GM19395 (cell line): ENCODE results near the gene OSER1.
"Not testable (repeated sequence)": the region's sequence is repeated elsewhere in the genome, so short reads cannot be mapped to it uniquely, and the experiment has no call there.

ENCODE experiments used
- ATAC-seq: cut with Tn5 transposase; IDR thresholded peaks from one replicate; pipeline ENCODE4 v1.9.1; 2021; ENCODE audit warnings: mild to moderate bottlenecking, moderate library complexity; ENCODE audit not compliant: unreplicated experiment

The OSER1 gene

DNA sequence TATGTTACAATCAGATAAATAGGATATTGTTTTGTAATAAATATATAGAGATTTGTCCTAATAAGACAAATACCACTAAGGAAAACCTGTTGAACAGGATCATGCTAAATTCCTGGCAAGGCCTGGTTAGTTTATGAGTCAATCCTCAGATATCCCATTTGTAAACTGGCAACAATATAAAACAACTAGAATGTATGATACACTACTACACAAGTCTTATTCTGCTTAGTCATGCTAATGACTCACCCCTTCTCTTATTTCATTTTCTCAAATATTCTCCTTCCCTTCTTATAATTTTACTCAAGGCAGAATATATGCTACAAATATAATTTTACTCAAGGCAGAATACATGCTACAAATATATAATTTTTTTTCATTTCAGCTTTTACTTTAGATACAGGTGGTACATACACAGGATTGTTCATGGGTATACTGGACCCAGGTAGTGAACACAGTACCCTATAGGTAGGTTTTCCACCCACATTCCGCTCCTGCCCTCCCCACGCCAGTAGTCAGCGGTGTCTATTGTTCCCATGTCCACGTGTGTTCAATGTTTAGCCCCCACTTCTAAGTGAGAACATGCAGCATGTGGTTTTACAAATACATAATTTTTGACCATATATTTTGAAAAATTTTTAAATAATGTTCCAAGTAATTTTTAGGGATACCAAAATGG is 6.3 kb downstream of the OSER1 start:
- no peak for ATAC-seq

DNA sequence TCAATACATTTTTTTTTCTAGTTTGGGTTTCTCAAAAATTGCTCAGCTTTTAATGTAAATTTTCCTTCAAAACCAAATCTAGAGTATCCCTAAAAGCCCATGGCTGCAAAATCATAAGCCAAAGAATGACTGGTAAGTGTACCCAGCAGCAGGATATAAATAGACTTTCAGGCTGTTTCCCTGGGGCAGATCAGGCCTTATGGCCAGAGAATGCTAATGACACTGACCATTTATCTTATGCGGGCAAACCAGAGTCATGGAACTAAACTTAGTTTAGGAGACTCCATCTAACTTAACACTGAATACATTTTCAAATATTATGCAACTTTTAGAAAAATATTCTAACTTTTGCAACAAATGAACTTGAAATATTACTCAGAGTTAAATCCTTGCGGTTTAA is 7.4 kb downstream of the OSER1 start:
- no peak for ATAC-seq

DNA sequence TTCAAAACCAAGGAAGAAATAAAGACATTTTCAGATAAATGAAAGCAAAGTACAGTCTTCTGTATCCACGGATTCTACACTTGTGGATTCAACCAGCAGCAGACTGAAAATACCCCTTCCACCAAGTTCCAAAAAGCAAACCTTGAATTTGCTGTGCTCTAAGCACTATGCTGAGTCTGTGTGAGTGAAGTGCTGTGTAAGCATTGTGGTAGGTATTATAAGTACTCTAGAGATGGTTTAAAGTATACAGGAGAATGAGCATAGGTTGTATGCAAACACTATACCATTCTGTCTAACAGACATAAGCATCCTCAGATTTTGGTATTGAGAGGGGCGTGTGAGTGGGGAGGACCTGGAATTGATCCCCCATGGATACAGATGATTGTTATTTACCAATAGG is 9.6 kb downstream of the OSER1 start:
- no peak for ATAC-seq

DNA sequence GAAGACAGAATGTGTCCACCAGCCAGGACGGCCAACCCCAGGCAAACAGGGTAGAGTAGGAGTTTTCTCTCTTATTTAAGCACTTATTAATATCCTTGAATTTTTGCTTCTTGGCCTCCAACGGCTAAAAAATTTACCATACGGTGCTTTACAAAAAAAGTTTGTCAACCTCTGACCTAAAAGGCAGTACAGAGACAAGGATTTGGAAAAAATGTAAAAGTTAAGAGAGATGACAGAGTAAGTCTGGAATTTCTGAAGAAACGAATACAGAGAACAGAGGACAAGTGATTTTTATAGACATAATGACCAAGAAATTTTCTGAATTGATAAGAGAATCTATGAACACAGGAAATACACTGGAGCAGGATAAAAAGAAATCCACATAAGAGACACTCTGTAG is 10.2 kb downstream of the OSER1 start:
- no peak for ATAC-seq

DNA sequence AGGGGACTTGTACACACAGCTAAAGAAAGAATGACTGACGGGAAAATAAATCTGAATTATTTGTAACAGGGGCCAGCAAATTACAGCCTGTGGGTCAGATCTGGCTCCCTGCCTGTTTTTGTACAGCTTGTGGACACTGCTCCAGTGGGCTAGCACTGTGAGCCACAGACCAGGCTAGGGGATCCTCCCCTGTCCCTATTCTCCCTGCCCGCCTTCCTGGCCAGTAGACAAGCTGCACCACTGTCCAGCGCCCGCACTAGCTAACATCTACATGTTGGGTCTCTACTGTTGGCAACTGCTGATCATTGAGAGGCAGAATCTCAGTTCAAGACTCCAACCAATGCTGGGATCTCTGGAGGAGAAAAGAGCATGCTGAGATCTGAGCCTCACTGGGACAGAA is 10.7 kb downstream of the OSER1 start:
- ATAC-seq, result no peak

DNA sequence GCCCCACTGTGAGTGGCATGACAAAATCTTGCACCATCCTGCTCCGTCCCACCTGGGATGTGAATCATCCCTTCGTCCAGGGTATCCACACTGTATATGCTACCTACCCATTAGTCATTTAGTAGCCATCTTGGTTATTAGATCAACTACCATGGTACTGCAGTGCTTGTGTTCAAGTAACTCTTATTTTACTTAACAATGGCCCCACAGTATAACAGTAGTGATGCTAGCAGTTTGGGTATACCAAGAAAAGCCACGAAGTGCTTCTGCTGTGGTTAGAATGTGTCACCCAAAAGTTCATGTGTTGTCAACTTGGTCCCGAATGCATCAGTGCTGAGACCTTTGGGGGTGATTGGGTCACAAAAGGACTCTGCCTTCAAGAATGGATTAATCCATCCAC is 11.7 kb downstream of the OSER1 start:
- ATAC-seq, result no peak

DNA sequence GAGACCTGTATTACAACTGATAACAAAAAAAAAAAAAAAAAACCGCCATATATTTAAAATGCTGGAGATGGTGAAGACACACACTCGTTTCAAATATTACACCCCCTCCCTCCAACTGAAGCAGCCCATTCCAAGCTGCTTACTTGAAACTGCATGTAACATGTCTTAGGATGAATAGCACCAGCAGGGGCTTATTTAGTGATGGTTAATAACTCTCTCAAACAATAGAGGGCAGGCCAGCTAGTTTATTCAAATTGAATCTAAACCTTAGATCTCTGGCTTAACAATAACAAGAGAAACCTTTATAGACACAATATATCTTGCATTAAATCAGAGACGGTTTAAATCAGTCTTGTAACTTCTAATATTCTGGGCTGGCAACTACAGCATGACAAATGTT is 14.3 kb downstream of the OSER1 start:
- ATAC-seq, result no peak

DNA sequence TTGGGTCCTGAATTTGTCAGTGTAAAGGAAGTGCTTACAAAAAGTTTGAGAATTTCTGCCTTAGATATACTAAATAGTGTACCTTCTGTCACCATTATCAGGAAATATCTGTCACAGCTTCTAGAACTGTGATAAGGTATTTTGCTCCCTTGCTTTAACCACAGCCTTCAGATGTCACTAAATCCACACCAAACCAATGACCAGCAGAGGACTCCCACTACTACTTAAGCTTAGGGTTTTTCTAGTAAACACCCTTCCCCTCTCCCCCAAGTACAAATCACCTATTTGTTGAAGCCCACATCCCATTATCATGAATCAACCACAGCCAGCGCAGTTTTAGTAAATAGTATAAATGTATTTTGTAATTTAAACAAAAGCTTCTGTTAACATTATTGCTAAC is 15.0 kb downstream of the OSER1 start:
- ATAC-seq, result no peak

DNA sequence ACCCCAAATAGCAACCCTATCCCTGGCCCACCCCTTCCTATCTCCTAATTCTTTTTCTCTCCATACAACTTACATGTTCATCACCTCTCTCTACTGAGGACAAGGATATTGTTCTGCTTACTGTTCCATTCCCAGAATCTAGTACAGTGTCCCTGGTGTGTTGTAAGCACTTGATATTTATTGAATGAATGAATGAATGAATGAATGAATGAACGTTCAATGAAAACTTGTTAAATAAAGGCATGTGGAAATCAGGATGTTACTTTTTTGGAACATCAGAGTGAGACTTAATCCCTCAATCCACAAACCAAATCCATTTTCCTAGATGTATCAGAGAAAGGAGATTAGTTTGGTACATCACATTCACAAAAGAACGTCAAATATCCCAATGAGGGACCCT is 16.8 kb downstream of the OSER1 start:
- no peak for ATAC-seq

DNA sequence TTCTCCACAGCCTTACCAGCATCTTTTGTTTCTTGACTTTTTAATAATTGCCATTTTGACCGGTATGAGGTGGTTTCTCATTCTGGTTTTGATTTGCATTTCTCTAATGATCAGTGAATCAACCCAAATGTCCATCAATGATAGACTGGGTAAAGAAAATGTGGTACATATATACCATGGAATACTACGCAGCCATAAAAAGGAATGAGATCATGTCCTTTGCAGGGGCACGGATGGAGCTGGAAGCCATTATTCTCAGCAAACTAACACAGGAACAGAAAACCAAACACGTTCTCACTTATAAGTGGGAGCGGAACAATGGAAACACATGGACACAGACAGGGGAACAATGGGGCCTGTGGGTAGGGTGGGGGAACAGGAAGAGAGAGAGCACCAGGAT is 18.9 kb downstream of the OSER1 start:
- not testable (repeated sequence) for ATAC-seq

DNA sequence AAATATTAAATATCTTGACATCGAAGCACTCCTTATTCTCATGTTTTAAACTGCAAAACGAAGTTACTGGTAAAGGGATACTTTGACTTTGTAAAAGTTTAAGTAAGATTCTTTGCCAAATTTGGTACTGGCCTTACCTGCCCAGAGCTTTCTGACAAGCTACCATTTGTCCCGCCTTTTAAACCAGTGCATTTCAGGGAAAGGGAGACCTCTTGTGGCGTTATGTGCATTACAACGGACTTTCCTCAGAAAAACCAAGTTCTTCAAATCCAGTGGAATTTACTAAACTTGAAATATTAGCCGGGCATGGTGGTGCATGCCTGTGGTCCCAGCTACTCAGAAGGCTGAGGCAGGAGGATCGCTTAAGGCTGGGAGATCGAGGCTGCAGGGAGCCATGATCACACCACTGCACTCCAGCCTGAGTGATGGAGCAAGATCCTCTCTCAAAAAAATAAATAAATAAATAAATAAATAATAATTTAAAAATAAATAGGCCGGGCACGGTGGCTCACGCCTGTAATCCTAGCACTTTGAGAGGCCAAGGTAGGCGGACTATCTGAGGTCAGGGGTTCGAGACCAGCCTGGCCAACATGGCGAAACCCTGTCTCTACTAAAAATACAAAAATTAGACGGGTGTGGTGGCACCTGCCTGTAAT is 20.2 kb downstream of the OSER1 start:
- not testable (repeated sequence) for ATAC-seq

DNA sequence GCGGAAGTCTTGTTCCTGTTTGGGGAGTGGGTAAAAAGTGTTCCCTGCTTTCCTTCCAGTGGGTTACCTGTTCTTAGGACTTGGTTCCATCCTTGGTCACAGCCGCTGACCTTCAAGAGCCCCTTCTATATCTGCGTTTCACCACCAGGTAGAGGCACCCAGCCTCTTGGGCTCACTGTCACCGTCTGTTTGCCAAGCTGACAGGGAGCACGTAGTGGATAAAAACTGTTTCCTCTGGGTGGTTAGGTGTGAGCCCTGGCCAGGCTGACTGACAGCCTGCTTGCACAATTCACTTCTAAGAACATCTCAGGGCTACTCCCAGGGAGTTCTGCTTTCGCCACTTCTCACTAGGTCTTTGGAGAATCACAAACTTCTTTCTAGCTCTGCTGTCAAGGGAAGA is 21.8 kb downstream of the OSER1 start:
- no peak for ATAC-seq

DNA sequence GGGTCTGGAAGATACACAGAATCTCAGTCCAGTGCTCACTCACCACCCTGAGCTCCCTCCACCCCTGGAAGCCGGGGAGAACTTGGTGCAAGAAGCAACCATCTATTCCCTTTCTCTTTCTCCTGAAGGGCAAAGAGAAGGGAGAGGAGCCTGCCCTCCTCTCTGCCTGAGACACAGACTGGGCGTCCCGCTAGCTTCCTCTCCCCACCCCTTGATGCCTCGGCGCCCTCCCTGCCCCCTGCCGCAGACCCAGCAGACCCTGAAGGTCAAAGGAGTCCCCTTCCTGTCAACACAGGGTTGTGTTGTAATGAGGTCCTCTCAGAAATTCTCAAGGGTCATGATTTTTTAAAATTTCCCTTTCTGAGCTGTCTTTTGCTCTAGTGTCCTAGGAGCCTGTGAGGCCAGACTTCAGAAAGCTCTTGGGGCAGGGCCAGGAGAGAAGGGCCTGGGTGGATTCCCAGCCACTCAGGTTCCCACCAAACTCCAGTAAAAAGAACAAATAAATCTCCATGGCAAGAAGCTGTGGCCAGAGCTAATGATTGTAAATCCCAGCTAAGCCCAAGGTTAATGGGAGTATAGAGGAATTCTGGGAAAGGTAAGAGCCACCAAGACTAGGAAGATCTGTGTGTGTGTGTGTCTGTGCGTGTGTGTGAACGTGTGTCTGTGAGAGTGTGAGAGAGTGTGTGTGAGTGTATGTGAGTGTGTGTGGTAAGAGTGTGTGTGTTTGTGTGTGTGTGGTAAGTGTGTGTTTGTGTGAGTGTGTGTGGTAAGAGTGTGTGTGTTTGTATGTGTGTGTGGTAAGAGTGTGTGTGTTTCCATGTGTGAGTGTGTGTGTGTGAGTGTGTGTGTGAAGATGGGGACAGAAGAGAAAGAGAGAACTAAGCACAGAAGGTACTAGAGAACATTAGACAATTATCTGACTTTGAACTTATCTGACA is 22.5 kb downstream of the OSER1 start:
- ATAC-seq, result no peak

DNA sequence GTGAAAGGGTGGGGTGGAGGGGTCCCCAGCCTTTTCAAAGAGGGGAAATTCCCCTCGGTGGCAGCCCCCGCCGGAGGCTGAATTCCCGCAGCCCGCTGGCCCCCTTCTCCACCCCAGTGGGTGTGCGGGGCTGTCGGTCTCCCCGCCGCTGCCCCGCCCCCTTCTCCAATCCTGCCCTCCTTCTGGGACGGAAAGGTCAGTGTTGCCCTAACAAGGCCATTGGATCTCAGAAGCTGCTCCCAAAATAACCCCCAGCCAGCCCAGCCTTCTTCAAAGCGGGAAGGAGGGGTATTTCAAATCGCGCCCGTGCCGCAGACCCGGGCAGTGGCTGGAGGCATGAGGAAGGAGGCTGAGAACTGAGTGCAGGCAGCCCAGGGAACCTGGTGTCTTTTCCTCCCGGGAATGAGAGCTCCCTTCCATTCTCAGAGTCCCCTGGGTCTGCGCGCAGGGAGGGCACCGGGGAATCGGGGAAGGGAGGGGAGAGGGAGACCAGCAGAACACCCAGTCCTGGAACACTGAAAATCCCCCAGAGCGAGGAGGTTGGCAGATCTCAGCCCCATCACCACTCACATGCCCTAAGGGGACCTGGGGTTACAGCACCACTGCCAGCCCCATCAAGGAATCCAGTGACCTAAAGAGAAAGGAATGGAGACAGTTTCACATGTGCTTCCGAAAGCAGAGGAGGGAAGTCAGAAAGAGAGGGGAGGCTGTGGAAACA is 23.4 kb downstream of the OSER1 start, which contains the start of gene JPH2:
JPH2 (minus strand) TSS at position 135 of the 718 bp plus-strand sequence. CDS start 483 bp downstream, outside the sequence.
- ATAC-seq, result no peak

DNA sequence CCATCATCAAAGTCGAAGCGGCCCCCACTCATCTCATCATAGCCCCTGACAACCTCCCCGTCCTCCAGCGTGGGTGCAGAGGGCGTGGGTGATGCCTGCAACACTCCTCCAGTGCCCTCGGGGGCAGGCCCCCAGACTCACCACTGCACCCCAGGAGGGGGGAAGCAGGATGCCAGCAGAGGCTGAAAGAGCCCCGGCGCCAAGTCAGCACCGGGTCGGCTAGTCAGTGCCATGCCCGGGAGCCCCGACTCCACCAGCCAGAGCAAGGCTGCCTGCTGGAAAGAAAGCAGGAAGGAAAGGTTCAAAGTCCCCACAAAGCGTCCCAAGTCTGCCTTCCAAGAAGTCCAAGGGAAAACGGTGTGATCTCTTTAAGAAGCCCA is 23.9 kb downstream of the OSER1 start:
- no peak for ATAC-seq

DNA sequence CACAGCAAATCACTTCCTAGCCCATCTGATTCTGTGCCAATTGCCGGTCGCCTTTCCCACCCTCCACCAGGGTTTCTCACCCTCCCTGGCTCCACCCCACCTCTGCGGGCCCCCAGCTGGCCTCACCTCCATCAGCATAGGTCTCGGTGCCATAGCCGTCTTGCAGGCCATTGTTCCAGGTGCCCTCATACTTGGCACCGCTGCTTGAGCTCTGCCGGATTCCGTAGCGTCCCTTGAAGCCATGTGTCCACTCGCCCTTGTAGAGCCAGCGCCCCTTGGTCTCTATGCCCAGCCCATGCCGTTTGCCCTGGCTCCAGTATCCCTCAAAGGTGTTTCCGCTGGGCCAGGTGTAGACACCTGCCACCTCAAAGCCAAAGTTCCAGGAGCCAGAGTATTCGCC is 24.4 kb downstream of the OSER1 start:
- ATAC-seq, result no peak

DNA sequence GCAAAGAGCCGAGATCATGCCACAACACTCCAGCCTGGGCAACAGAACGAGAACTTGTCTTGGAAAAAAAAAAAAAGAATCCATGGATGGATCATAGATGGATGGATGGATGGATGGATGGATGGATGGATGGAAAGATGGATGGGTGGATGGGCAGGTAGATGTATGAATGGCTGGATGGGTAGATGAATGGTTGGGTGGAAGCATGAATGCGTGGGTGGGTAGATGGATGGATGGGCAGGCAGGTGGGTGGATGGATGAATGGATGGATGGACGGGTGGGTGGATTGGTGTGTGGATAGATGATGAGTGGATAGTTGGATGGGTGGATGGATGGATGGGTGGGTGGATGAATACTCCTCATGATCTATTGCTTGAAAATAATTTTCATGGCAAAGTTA is 25.0 kb downstream of the OSER1 start:
- ATAC-seq, result no peak

DNA sequence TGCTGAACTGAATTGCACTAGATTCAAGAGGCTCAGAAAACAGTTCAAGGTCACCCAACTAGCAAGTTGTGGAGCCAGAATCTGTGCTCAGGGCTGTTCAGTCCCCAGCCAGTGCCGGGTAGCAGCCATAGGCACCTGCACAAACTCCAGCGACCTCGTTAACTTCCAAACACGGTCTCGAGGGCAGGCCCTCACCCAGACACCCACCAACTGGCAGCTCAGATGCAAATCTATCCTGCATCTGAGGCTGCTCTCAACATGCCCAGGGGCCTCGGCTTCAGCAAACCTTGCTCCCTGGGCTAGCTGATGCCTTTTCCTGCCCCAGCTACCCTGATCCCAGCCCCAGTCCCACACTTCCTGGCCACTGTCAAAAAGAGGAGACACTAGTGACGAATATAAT is 27.3 kb downstream of the OSER1 start:
- ATAC-seq, result no peak

DNA sequence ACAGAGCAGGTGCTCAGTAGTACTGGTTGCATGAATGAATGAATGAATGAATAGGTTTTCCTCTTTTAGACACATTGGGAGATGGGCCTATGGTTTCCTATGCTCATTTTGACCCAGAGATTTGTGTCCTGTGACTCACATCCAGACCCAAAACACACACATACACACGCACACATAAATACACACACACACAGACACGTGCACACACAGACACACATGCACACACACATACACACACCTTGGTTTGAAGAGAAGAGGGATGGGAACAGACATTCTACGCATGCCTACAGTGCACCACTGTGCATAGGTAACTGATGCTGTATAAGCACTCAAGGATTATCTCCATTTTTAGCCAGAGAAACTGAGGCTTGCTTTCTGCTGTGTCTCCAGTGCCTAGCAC is 27.7 kb downstream of the OSER1 start:
- no peak for ATAC-seq

DNA sequence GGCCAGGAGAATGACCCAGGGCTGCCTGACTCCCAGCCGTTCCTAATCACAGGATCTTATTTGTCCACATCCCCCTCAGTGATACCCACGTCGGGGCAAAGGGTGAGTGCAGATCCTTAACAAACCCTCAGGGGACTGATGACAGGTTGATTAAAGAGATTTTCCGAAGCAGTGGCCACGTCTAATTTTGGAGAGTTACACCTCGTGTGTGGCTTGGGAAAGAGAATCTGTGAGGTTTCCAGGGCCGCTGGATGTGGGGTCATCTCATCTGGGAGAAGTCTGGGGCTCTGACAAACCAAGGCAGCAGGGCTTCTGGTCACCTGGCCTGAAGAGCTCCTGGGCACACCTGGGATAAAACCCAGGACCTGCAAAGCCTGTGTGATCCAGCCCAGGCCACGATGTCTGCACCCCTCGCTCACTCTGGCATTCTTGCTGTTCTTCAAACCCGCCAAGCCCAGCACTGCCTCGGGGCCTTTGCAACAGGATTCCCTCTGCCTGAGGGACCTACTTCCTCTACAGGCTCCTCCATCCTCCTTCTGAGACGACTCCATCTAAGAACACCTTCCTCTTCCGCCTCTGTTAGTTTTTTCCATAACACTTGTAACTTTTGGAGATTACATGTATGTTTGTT is 28.3 kb downstream of the OSER1 start:
- ATAC-seq, result no peak

DNA sequence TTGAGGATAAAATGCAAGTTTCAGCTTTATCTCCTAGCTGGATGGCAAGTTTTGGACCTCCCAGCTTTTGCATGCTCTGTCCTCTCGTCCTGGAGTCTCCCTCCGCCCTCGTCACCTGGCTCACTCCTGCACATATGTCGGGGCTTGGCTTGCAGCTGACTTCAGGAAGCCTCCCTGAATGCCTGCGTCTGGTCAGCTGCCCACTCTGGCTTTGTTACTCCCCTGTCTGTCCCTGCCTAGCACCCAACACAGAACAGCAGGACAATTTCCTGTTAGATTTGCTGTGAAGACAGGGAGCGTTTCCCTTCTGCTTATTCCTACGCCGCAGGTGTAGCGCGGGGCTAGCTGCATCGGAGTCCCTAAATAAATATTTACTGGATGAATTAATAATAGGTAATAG is 29.0 kb downstream of the OSER1 start:
- no peak for ATAC-seq
